Mammary epithelial cell (primary cell): ENCODE results near the gene WDR88.

Experiments
- EZH2 ChIP-seq: IDR thresholded peaks from 2 replicates; pipeline ENCODE4 v1.6.1; 2012; ENCODE audit warnings: low read length, inconsistent platforms, borderline replicate concordance
- TF ChIP-seq, protein P1 (sequence below), 2 donors: IDR thresholded peaks in 1 of 2; conservative IDR thresholded peaks in 1 of 2; 2 replicates each; pipeline ENCODE4 v1.5.1; 2011 to 2012; ENCODE audit warnings: inconsistent platforms in 2 of 2, low read length in 2 of 2, mild to moderate bottlenecking in 2 of 2, control low read depth in 1 of 2, low read depth in 1 of 2; ENCODE audit not compliant: insufficient read depth in 1 of 2; ENCODE audit errors: extremely low read depth in 1 of 2

DNA sequence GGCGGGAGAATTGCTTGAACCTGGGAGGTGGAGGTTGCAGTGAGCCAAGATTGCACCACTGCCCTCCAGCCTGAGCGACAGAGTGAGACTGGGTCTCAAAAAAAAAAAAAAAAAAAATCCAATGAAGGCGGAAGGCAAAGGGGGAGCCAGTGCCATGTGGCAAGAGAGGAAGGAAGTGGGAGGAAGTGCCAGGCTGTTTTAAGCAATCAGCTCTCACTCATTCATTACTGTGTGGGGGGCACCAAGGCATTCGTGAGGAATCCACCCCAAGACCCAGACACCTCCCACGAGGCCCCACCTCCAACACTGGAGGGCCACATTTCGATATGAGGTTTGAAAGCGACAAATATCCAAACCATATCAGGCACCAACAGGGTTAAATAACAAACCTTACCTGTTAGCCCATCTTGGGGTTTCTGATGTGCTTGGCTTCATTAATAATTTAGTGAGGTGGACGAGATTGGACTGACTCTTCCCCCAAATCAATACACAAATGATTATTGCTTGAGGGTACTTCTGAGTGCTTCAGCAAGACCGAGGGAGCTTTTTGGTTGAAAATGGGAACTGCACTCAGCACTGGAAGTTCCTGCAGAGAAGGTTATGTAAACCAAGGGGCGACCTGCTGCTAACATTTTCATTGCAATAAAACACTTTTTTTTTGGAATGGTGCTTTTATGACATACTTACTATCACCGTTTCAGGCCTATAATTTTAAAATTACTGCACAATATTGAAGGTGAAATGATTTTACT is 54.7 kb downstream of the WDR88 start:
- TF ChIP-seq, protein P1, sequence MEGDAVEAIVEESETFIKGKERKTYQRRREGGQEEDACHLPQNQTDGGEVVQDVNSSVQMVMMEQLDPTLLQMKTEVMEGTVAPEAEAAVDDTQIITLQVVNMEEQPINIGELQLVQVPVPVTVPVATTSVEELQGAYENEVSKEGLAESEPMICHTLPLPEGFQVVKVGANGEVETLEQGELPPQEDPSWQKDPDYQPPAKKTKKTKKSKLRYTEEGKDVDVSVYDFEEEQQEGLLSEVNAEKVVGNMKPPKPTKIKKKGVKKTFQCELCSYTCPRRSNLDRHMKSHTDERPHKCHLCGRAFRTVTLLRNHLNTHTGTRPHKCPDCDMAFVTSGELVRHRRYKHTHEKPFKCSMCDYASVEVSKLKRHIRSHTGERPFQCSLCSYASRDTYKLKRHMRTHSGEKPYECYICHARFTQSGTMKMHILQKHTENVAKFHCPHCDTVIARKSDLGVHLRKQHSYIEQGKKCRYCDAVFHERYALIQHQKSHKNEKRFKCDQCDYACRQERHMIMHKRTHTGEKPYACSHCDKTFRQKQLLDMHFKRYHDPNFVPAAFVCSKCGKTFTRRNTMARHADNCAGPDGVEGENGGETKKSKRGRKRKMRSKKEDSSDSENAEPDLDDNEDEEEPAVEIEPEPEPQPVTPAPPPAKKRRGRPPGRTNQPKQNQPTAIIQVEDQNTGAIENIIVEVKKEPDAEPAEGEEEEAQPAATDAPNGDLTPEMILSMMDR (conservative IDR thresholded peaks at IDR 0.05 in 1 of 2, IDR thresholded peaks at IDR 0.05 in 1 of 2; ENCODE audit: extremely low read depth in 1 of 2, insufficient read depth in 1 of 2, low read depth in 1 of 2, low read length in 2 of 2): no peak
- TF ChIP-seq EZH2: no peak
